ENCODE data around the gene GDNF. TPM values are rescaled to one million over a fixed set of nuclear protein-coding genes. Genes with fewer than 3 reads are reported as not detected.
A peak's percentile ranks its signal among the peaks of the same experiment; 100 is the strongest.
"Not testable (repeated sequence)": the region's sequence is repeated elsewhere in the genome, so short reads cannot be mapped to it uniquely, and the experiment has no call there.

Gene GDNF
- total RNA-seq, 4 donors from 2014 or later: not detected

- Histone ChIP-seq H3K4me3 (no peak overlapping the region), H3K36me3 (no peaks in the 10 kb centered on the region), H3K27me3 (no peaks in the 10 kb centered on the region), H3K9me3 (no peaks in the 10 kb centered on the region), H3K4me1 (no peaks in the 10 kb centered on the region), H3K27ac (no peak overlapping the region)
- TF ChIP-seq POLR2A (IDR thresholded peaks at IDR 0.05): no peak
- DNase-seq (ENCODE audit: low spot score in 2 of 2): no peak
- WGBS, 2 donors: 93 to 94% methylated on average over 2 of the region's 2 CpGs
These were observed 53.4 kb downstream of the GDNF start for GRCh38 chr5:37786416-37786815.

GRCh38 chr5:37781409-37781808 lies 58.4 kb downstream of the GDNF start:
- H3K4me1 ChIP-seq; H3K9me3 ChIP-seq; DNase-seq (ENCODE audit: low spot score in 2 of 2); H3K36me3 ChIP-seq; H3K27me3 ChIP-seq; H3K27ac ChIP-seq; H3K4me3 ChIP-seq: not testable (repeated sequence)
- 44 to 58% methylated on average over 8 of the region's 8 CpGs for WGBS, 2 donors

GRCh38 chr5:37777432-37778130 lies 62.3 kb downstream of the GDNF start:
- WGBS, 2 donors: 78 to 84% methylated on average over 15 of the region's 15 CpGs
- Histone ChIP-seq H3K4me3 (no peak overlapping the region), H3K27ac (no peak overlapping the region), H3K4me1 (no peaks in the 10 kb centered on the region), H3K9me3 (peaks cover 0 to 12% (median 3%) of the 10 kb centered on the region in 4 donors), H3K27me3 (no peaks in the 10 kb centered on the region), H3K36me3 (no peaks in the 10 kb centered on the region)
- no peak for TF ChIP-seq CTCF (IDR thresholded peaks at IDR 0.05)
- no peak for TF ChIP-seq EP300 (IDR thresholded peaks at IDR 0.05)
- no peak for DNase-seq (ENCODE audit: low spot score in 2 of 2)

- Histone ChIP-seq H3K4me1 (no peaks in the 10 kb centered on the region), H3K36me3 (no peaks in the 10 kb centered on the region), H3K4me3 (no peak overlapping the region), H3K27me3 (no peaks in the 10 kb centered on the region), H3K27ac (no peak overlapping the region), H3K9me3 (peaks cover 0 to 12% (median 3%) of the 10 kb centered on the region in 4 donors)
- DNase-seq (ENCODE audit: low spot score in 2 of 2): no peak
- no peak for TF ChIP-seq CTCF (IDR thresholded peaks at IDR 0.05)
- TF ChIP-seq POLR2A (IDR thresholded peaks at IDR 0.05): no peak
- no peak for TF ChIP-seq EP300 (IDR thresholded peaks at IDR 0.05)
- WGBS, 2 donors: 72 to 82% methylated on average over 7 of the region's 7 CpGs
These were observed 63.0 kb downstream of the GDNF start for GRCh38 chr5:37776826-37777225.

- H3K4me1 ChIP-seq: no peaks in the 10 kb centered on the region
- TF ChIP-seq CTCF (IDR thresholded peaks at IDR 0.05): peak in 2 of 5 experiments; percentile 14 to 30
- no peak for TF ChIP-seq EP300 (IDR thresholded peaks at IDR 0.05)
These were observed 64.8 kb downstream of the GDNF start for GRCh38 chr5:37774912-37775483.

GRCh38 chr5:37773809-37774208 lies 66.0 kb downstream of the GDNF start:
- 89 to 97% methylated on average over 1 of the region's 1 CpG for WGBS, 2 donors
- H3K27ac ChIP-seq: no peak overlapping the region

More at GRCh38 chr5:37774912-37775483, 64.8 kb downstream of the GDNF start:
- no peaks in the 10 kb centered on the region for H3K27me3 ChIP-seq
- H3K27ac ChIP-seq: no peak overlapping the region
- H3K36me3 ChIP-seq: no peaks in the 10 kb centered on the region
- no peak for DNase-seq (ENCODE audit: low spot score in 2 of 2)
- 96 to 98% methylated on average over 9 of the region's 9 CpGs for WGBS, 2 donors
- H3K9me3 ChIP-seq: peaks cover 0 to 12% (median 3%) of the 10 kb centered on the region in 4 donors
- H3K4me3 ChIP-seq: no peak overlapping the region

More at GRCh38 chr5:37773809-37774208, 66.0 kb downstream of the GDNF start:
- DNase-seq (ENCODE audit: low spot score in 2 of 2): no peak
- no peaks in the 10 kb centered on the region for H3K27me3 ChIP-seq
- TF ChIP-seq EP300 (IDR thresholded peaks at IDR 0.05) (no peak), CTCF (IDR thresholded peaks at IDR 0.05) (no peak), POLR2A (IDR thresholded peaks at IDR 0.05) (no peak)
- no peaks in the 10 kb centered on the region for H3K36me3 ChIP-seq
- peaks cover 0 to 12% (median 3%) of the 10 kb centered on the region in 4 donors for H3K9me3 ChIP-seq
- peaks cover 0 to 4% (median 0%) of the 10 kb centered on the region in 4 donors for H3K4me1 ChIP-seq
- no peak overlapping the region for H3K4me3 ChIP-seq

Measured in tibial nerve (tissue), 4 donors.